ENCODE results near the gene ARHGAP29.

ARHGAP29 gene

DNA sequence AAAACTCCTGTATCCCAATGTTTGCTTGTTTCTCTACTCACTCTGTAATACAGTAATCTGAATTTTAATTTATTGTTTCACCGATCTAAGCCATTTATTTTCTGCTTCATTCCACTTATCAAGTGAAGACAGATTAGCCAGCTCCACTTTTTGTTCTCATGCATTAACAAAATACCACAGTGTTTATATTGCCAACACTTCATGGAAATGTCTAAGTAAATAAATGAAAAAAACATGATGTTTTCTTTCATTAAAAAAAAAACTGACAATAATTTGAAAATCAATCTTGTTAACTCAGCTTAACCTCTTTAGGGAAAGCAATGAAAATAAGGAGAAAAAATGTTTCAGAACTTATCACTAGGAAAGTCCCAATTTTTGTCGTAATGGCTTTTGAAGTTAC is 11.5 kb downstream of the ARHGAP29 start:
- Histone ChIP-seq H3K4me3 (no peak overlapping the region), H3K27ac (no peak overlapping the region)
- TF ChIP-seq, protein P1, sequence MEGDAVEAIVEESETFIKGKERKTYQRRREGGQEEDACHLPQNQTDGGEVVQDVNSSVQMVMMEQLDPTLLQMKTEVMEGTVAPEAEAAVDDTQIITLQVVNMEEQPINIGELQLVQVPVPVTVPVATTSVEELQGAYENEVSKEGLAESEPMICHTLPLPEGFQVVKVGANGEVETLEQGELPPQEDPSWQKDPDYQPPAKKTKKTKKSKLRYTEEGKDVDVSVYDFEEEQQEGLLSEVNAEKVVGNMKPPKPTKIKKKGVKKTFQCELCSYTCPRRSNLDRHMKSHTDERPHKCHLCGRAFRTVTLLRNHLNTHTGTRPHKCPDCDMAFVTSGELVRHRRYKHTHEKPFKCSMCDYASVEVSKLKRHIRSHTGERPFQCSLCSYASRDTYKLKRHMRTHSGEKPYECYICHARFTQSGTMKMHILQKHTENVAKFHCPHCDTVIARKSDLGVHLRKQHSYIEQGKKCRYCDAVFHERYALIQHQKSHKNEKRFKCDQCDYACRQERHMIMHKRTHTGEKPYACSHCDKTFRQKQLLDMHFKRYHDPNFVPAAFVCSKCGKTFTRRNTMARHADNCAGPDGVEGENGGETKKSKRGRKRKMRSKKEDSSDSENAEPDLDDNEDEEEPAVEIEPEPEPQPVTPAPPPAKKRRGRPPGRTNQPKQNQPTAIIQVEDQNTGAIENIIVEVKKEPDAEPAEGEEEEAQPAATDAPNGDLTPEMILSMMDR (IDR thresholded peaks at IDR 0.05): no peak
- DNase-seq (ENCODE audit: low spot score): no peak

DNA sequence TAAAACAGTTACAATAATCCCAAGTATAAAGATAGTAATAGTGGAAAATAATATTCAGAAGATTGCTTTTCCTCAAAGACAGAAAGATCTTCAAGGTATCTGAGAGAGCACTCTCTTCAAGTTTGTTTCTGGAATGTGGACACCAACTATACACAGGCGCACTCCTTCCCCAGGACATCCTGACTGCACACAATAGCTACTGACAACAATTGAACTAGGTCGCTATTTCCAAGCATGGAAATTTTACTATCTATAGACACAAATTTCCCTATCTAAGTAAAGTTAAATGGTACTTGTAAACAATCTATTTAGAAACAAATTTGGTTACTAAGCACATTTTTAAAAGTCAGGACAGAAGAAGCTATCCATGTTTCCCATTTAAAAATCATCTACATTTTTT is 19.1 kb downstream of the ARHGAP29 start:
- no peak overlapping the region for H3K27ac ChIP-seq
- DNase-seq (ENCODE audit: low spot score): no peak
- no peak overlapping the region for H3K4me3 ChIP-seq
- TF ChIP-seq, protein P1 (IDR thresholded peaks at IDR 0.05): no peak

DNA sequence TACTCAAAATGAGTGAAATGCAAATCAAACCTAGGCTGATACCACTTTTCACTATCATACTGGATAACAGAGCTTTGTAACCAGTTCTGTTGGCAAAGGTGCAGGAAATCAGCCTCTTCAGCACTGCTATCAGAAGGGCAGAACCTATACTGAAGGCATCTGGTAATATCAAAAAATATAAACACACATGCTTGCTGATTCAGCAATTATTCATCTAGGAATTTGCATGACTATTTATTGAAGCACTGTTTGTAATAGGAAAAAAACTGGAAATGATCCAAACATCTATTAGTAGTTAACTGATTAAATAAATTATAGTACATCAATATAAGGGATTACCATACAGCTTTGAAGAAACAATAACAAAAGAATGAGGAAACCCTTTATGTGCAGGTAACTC is 21.4 kb downstream of the ARHGAP29 start:
- Histone ChIP-seq H3K27ac (no peak overlapping the region), H3K4me3 (no peak overlapping the region)
- DNase-seq (ENCODE audit: low spot score): no peak
- TF ChIP-seq, protein P1 (IDR thresholded peaks at IDR 0.05): no peak

DNA sequence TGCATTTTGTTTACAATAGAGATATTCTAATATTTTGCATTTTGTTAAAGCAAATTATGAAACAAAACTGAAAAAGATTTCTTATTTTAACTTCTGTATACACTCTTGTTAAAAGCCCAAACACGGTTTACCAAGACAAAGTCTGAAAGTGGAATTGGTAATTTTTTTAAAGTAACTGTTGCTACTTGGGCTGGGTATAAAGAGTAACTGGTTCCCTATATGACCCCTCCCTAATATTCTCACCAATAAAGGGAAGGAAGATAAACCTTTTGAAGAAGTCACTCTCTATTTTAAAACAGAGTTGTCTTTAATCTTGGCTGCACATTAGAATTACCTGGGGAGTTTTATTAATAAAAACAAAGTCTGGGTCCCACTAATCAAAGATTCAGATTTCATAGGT is 27.4 kb downstream of the ARHGAP29 start:
- TF ChIP-seq, protein P1 (IDR thresholded peaks at IDR 0.05): no peak
- DNase-seq (ENCODE audit: low spot score): no peak
- Histone ChIP-seq H3K27ac (no peak overlapping the region), H3K4me3 (no peak overlapping the region)

DNA sequence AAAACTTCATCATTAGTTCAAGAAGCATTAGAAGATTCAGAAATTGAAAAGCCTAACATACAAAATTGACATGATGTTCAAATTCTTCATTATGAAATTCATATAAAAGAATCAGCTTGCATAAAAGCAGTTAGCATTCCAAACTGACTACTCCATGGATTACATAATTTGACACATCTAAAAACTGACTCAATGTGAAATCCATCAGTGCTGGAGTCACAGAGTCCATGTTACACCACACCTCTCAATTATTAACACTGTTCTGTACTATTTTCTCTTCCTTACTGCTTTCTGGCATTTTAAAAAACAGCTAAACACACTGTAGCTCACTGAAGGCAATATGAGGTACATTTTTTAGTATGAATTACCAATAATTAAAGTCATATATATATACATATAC is 28.0 kb downstream of the ARHGAP29 start:
- Histone ChIP-seq H3K27ac (no peak overlapping the region), H3K4me3 (no peak overlapping the region)
- TF ChIP-seq, protein P1 (IDR thresholded peaks at IDR 0.05): no peak
- no peak for DNase-seq (ENCODE audit: low spot score)

DNA sequence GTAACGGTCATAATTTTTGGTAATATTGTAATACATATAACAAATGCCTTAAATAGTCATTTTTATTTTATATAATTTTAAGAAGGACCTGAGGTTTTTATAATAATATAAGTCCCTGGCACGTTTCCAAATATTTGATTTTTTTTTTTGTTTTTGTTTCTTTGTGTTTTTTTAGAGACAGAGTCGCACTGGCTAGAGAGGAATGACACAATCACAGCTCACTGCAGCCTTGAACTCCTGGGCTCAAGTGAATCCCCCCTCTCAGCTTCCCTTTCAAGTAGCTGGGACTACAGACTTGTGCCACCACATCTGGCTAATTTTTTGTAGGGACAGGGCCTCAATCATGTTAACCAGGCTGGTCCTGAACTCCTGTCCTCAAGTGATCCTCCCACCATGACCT is 29.7 kb downstream of the ARHGAP29 start:
- H3K27ac ChIP-seq: no peak overlapping the region
- H3K4me3 ChIP-seq: no peak overlapping the region
- TF ChIP-seq, protein P1 (IDR thresholded peaks at IDR 0.05): no peak
- no peak for DNase-seq (ENCODE audit: low spot score)

DNA sequence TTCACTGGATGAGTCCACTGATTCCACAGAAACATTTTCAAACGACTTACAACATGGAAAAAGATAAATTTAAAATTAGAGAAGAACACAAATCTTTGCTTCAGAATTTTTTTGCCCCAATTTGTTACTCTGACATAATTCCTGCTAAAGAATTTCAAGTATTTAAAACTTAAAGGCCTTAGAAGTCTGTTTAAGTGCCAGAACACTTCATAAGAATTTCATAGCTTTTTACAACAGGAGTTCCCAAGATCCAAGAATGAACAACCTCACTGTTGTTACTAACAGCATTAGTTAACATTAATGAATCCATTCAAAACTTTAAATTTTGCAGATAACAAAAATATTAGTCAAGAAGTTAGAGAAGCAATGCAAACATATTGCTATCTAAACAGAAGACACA is 31.7 kb downstream of the ARHGAP29 start:
- DNase-seq (ENCODE audit: low spot score): no peak
- no peak overlapping the region for H3K4me3 ChIP-seq
- TF ChIP-seq, protein P1 (IDR thresholded peaks at IDR 0.05): no peak
- no peak overlapping the region for H3K27ac ChIP-seq
